Mesangial cell (primary cell): ENCODE measurements around the gene RPS6KA4. TPM values are rescaled to one million over a fixed set of nuclear protein-coding genes. Genes with fewer than 3 reads are reported as not detected.

Source experiments
- total RNA-seq: library from RNA; depleted of rRNA; stranded (reverse); fragments of >200 nt; gene quantifications from 2 replicates; pipeline ENCODE4 v1.2.3, GENCODE V29; 2015

The RPS6KA4 gene
- total RNA-seq: 40.1 and 62.1 TPM in 2 replicates

GRCh38 chr11:64358907-64359711 is at the start of gene RPS6KA4:
Gene RPS6KA4, plus strand, starts transcription at chr11:64359162. Its CDS starts 74 bp downstream, at chr11:64359236.

GRCh38 chr11:64317325-64317960 is 41.5 kb upstream of the RPS6KA4 start, which contains the start of gene TRMT112:
Gene TRMT112, minus strand, starts transcription at chr11:64317559. Its CDS starts 33 bp downstream, at chr11:64317526.

GRCh38 chr11:64317961-64318765 is 40.8 kb upstream of the RPS6KA4 start, which contains the start of gene PRDX5:
Gene PRDX5, plus strand, starts transcription at chr11:64318121. Its CDS starts 95 bp downstream, at chr11:64318216.

GRCh38 chr11:64339754-64340408 is 19.1 kb upstream of the RPS6KA4 start, which contains the start of gene CCDC88B:
Gene CCDC88B, plus strand, starts transcription at chr11:64340204. Its CDS starts 63 bp downstream, at chr11:64340267.

Other genes with a start within 250 kb of the RPS6KA4 start
- 18.6 and 53.9 TPM in 2 replicates for gene MACROD1, start 193.0 kb upstream of the RPS6KA4 start, total RNA-seq
- 92.3 and 253 TPM in 2 replicates for gene STIP1, start 173.0 kb upstream of the RPS6KA4 start, total RNA-seq
- 1.0 and 2.1 TPM in 2 replicates for gene FERMT3, start 152.4 kb upstream of the RPS6KA4 start, total RNA-seq
- gene TRPT1, start 133.0 kb upstream of the RPS6KA4 start, total RNA-seq: 46.1 and 80.9 TPM in 2 replicates
- 74.1 and 83.3 TPM in 2 replicates for gene NUDT22, start 132.9 kb upstream of the RPS6KA4 start, total RNA-seq
- gene DNAJC4, start 128.6 kb upstream of the RPS6KA4 start, total RNA-seq: 19.2 and 48.3 TPM in 2 replicates
- 49.4 and 99.0 TPM in 2 replicates for gene VEGFB, start 124.6 kb upstream of the RPS6KA4 start, total RNA-seq
- 61.4 and 85.3 TPM in 2 replicates for gene FKBP2, start 118.1 kb upstream of the RPS6KA4 start, total RNA-seq
- gene PPP1R14B, start 112.2 kb upstream of the RPS6KA4 start, total RNA-seq: 257 and 542 TPM in 2 replicates
- gene PLCB3, start 107.6 kb upstream of the RPS6KA4 start, total RNA-seq: 28.9 and 47.6 TPM in 2 replicates
- gene BAD, start 74.5 kb upstream of the RPS6KA4 start, total RNA-seq: 95.5 and 114 TPM in 2 replicates
- gene GPR137, start 73.3 kb upstream of the RPS6KA4 start, total RNA-seq: 19.2 and 32.2 TPM in 2 replicates
- not detected in 2 replicates for gene KCNK4, start 67.9 kb upstream of the RPS6KA4 start, total RNA-seq
- not detected in 2 replicates for gene CATSPERZ, start 58.8 kb upstream of the RPS6KA4 start, total RNA-seq
- 30.0 and 36.4 TPM in 2 replicates for gene ESRRA, start 53.6 kb upstream of the RPS6KA4 start, total RNA-seq
- 198 and 229 TPM in 2 replicates for gene TRMT112, start 41.6 kb upstream of the RPS6KA4 start, total RNA-seq
- gene PRDX5, start 41.0 kb upstream of the RPS6KA4 start, total RNA-seq: 243 and 341 TPM in 2 replicates
- gene CCDC88B, start 19.0 kb upstream of the RPS6KA4 start, total RNA-seq: 1.6 and 3.3 TPM in 2 replicates
- gene SLC22A11, start 196.8 kb downstream of the RPS6KA4 start, total RNA-seq: 0.25 and 0.33 TPM in 2 replicates
- gene SLC22A12, start 232.1 kb downstream of the RPS6KA4 start, total RNA-seq: not detected in 2 replicates